K562 (cell line): ENCODE results near the gene GLDC. TPM values are rescaled to one million over a fixed set of nuclear protein-coding genes. Genes with fewer than 3 reads are reported as not detected.

Source experiments
- ATAC-seq: fragments of 200-7000 bp; cut with Tn5 transposase; 3 replicates; pipeline ENCODE4 v1.9.1; 2020; ENCODE audit warnings: moderate library complexity
- BruUV-seq: library from RNA; stranded (reverse); fragments of 400-500 nt; replicated peaks from 2 replicates; lab custom pipeline; 2021; lab: Mats Ljungman, UMichigan
- CTCF ChIA-PET: fragments of 300-600 bp; formaldehyde crosslinking; extraction: SDS; loops from one replicate; lab custom pipeline; 2021; ENCODE audit warnings: low intra/inter-chr PET ratio; lab: Yijun Ruan, JAX
- POLR2A ChIA-PET: fragments of 300-600, 350-650 bp; sonication (Branson Sonifier 250); formaldehyde crosslinking; extraction: SDS; loops from one replicate; lab custom pipeline; 2021; ENCODE audit warnings: antibody characterized with exemption, inconsistent platforms; lab: Yijun Ruan, JAX
- DNase-seq, 4 experiments: peaks; one replicate each; pipeline versions ENCODE4 v3.0.0 to v3.0.0-alpha.2; 2011 to 2018; ENCODE audit warnings: low spot score in 3 of 4, mixed read lengths in 3 of 4; ENCODE audit errors: extremely low read depth in 1 of 4
- FAIRE-seq: peaks from 2 replicates; lab custom pipeline; 2011; peaks lifted over from hg19 to GRCh38; lab: Jason Lieb, UNC
- H2AFZ ChIP-seq: 2 replicates; pipeline ENCODE4 v1.6.0; 2011; ENCODE audit warnings: low read depth, low read length, control low read depth, inconsistent platforms
- H3K27ac ChIP-seq: fragments of 200-600 bp; 3 replicates; pipeline ENCODE4 v1.8.0; 2011; ENCODE audit warnings: low read depth, mild to moderate bottlenecking, control low read depth, inconsistent platforms, low read length, moderate library complexity, mixed read lengths; ENCODE audit errors: extremely low read depth
- H3K27me3 ChIP-seq, 2 experiments: fragments of 300-600 bp in 1 of 2; 2 replicates in 1 of 2; 3 replicates in 1 of 2; pipeline versions ENCODE4 v1.6.0 to v1.8.0; 2011; ENCODE audit warnings: inconsistent platforms in 2 of 2, low read length in 2 of 2, mild to moderate bottlenecking in 1 of 2, mixed read lengths in 1 of 2, moderate library complexity in 1 of 2; ENCODE audit not compliant: control insufficient read depth in 2 of 2, insufficient read depth in 2 of 2
- H3K36me3 ChIP-seq: fragments of 300-600 bp; 3 replicates; pipeline ENCODE4 v1.8.0; 2011; ENCODE audit warnings: mild to moderate bottlenecking, low read length, inconsistent platforms; ENCODE audit not compliant: control insufficient read depth, insufficient read depth
- H3K4me1 ChIP-seq, 2 experiments: fragments of 200-600 bp in 1 of 2; replicated peaks in 1 of 2; 2 replicates in 1 of 2; 3 replicates in 1 of 2; pipeline versions ENCODE4 v1.5.1 to v1.8.0; 2011; ENCODE audit warnings: inconsistent platforms in 2 of 2, low read length in 2 of 2, mild to moderate bottlenecking in 1 of 2, mixed read lengths in 1 of 2, moderate library complexity in 1 of 2; ENCODE audit not compliant: control insufficient read depth in 2 of 2, insufficient read depth in 2 of 2
- H3K4me2 ChIP-seq: 2 replicates; pipeline ENCODE4 v1.6.1; 2011; ENCODE audit warnings: low read length, control low read depth, inconsistent platforms, mixed read lengths; ENCODE audit not compliant: insufficient read depth
- H3K4me3 ChIP-seq: fragments of 200-600 bp; sonication (generic), shearing (Covaris generic); 2 replicates; pipeline ENCODE4 v1.5.1; 2016; ENCODE audit warnings: control low read depth, inconsistent platforms
- H3K79me2 ChIP-seq: fragments of 200-600 bp; 3 replicates; pipeline ENCODE4 v1.8.0; 2011; ENCODE audit warnings: low read length, inconsistent platforms; ENCODE audit not compliant: control insufficient read depth, insufficient read depth
- H3K9ac ChIP-seq, 2 experiments: 2 replicates each; pipeline versions ENCODE4 v1.6.0 to v1.6.1; 2011; ENCODE audit warnings: low read depth in 2 of 2, low read length in 2 of 2, control low read depth in 1 of 2, inconsistent platforms in 1 of 2, mild to moderate bottlenecking in 1 of 2, mixed read lengths in 1 of 2; ENCODE audit not compliant: insufficient read depth in 1 of 2
- H3K9me1 ChIP-seq: one replicate; pipeline ENCODE4 v1.6.0; 2011; ENCODE audit warnings: inconsistent platforms, mild to moderate bottlenecking, low read length, moderate library complexity; ENCODE audit not compliant: control insufficient read depth, insufficient read depth
- H3K9me3 ChIP-seq: replicated peaks from 2 replicates; pipeline ENCODE4 v1.5.1; 2011; ENCODE audit warnings: low read depth, low read length, inconsistent platforms; ENCODE audit not compliant: control insufficient read depth, insufficient read depth
- H4K20me1 ChIP-seq: replicated peaks from 2 replicates; pipeline ENCODE4 v1.6.1; 2011; ENCODE audit warnings: low read length, inconsistent platforms, mixed read lengths; ENCODE audit not compliant: control insufficient read depth, insufficient read depth
- BDP1 ChIP-seq: IDR thresholded peaks from 3 replicates; pipeline ENCODE4 v1.6.1; 2011; ENCODE audit not compliant: insufficient read length, insufficient read depth
- BRD9 ChIP-seq: fragments of 450-650 bp; IDR thresholded peaks from 2 replicates; pipeline ENCODE4 v1.6.1; 2018; ENCODE audit warnings: low read depth; ENCODE audit not compliant: partially characterized antibody
- CHAMP1 ChIP-seq: fragments of 450-650 bp; IDR thresholded peaks from 2 replicates; pipeline ENCODE4 v1.6.1; 2016; ENCODE audit warnings: mild to moderate bottlenecking
- EWSR1 ChIP-seq: fragments of 450-650 bp; IDR thresholded peaks from 2 replicates; pipeline ENCODE4 v1.6.1; 2018; ENCODE audit warnings: borderline replicate concordance, mild to moderate bottlenecking, low read depth, moderate library complexity; ENCODE audit not compliant: partially characterized antibody
- FOXP4 ChIP-seq: sonication (generic); formaldehyde crosslinking; IDR thresholded peaks from 2 replicates; pipeline ENCODE4 v1.8.0; 2022; ENCODE audit warnings: mild to moderate bottlenecking, missing genetic modification reagents, borderline replicate concordance
- HBP1 ChIP-seq: fragments of 450-650 bp; formaldehyde crosslinking; IDR thresholded peaks from 2 replicates; pipeline ENCODE4 v1.4.0; 2022; ENCODE audit warnings: missing genetic modification characterization
- HMG20A ChIP-seq: fragments of 450-650 bp; formaldehyde crosslinking; conservative IDR thresholded peaks from 2 replicates; pipeline ENCODE4 v1.4.0; 2020; ENCODE audit warnings: mild to moderate bottlenecking, mixed read lengths
- MBD2 ChIP-seq: sonication (generic); IDR thresholded peaks from 2 replicates; pipeline ENCODE4 v1.6.1; 2016; ENCODE audit warnings: low read depth, borderline replicate concordance
- MYC ChIP-seq, 2 experiments: fragments of 250-450 bp in 1 of 2; sonication (Bioruptor Pico) in 1 of 2; IDR thresholded peaks; 2 replicates each; pipeline versions ENCODE4 v1.5.1 to v1.6.1; 2012 to 2021; ENCODE audit warnings: low read depth in 2 of 2, borderline replicate concordance in 1 of 2, improper control_type of control experiment in 1 of 2, low read length in 1 of 2, mild to moderate bottlenecking in 1 of 2, moderate library complexity in 1 of 2
- POLR3A ChIP-seq: IDR thresholded peaks from 2 replicates; pipeline ENCODE4 v1.6.1; 2011; ENCODE audit warnings: borderline replicate concordance, mild to moderate bottlenecking, moderate library complexity; ENCODE audit not compliant: insufficient read length, insufficient read depth; ENCODE audit errors: extremely low read depth
- RB1 ChIP-seq: fragments of 450-650 bp; IDR thresholded peaks from 2 replicates; pipeline ENCODE4 v1.6.1; 2017; ENCODE audit warnings: low read depth, mild to moderate bottlenecking
- SRSF1 ChIP-seq: fragments of 200-400 bp; formaldehyde crosslinking; IDR thresholded peaks from 2 replicates; pipeline ENCODE4 v1.6.1; 2017; ENCODE audit warnings: mild to moderate bottlenecking, low read depth, low read length, moderate library complexity
- TOE1 ChIP-seq, 2 experiments: fragments of 450-650 bp in 1 of 2; sonication (generic) in 1 of 2; formaldehyde crosslinking in 1 of 2; IDR thresholded peaks; 2 replicates each; pipeline versions ENCODE4 v1.7.1 to v1.8.0; 2016 to 2022; ENCODE audit warnings: borderline replicate concordance in 2 of 2, mild to moderate bottlenecking in 2 of 2, antibody characterized with exemption in 1 of 2, inconsistent platforms in 1 of 2, low read depth in 1 of 2, missing genetic modification reagents in 1 of 2, moderate library complexity in 1 of 2
- ZC3H11A ChIP-seq: IDR thresholded peaks from 2 replicates; pipeline ENCODE4 v1.6.1; 2012; ENCODE audit warnings: low read depth, low read length, improper control_type of control experiment
- ZEB2 ChIP-seq: fragments of 450-650 bp; IDR thresholded peaks from 2 replicates; pipeline ENCODE4 v1.6.1; 2016
- WGBS: fragments of 100-300 bp; shearing (Covaris generic); methylation state at CpG from one replicate; pipeline ENCODE4 v1.1.6; 2016; ENCODE audit warnings: low coverage, mixed read lengths; ENCODE audit not compliant: insufficient coverage; ENCODE audit errors: missing lambda C conversion rate; 5-methylcytosine and 5-hydroxymethylcytosine counted together
- in situ Hi-C: fragments of 300-500 bp; cut with MboI; formaldehyde crosslinking; loops from 4 replicates; pipeline ENCODE4 v1.15.0; 2018; ENCODE audit warnings: inconsistent platforms, mixed read lengths
- intact Hi-C: fragments of 100-400 bp; cut with micrococcal nuclease; formaldehyde crosslinking; loops from 2 replicates; pipeline ENCODE4 v1.14.2; 2022
- polyA plus RNA-seq, 8 experiments: library from polyadenylated mRNA; depleted of rRNA in 4 of 8; stranded (reverse) in 5 of 8; unstranded in 3 of 8; fragments of >200 nt; fragmentation: Nextera tagmentation in 2 of 8; fragmentation: Illumina TruSeq in 1 of 8; extraction: Ambion mirVana in 2 of 8; extraction: Trizol in 1 of 8; gene quantifications; 2 replicates each; pipeline versions ENCODE4 v1.2.1 to v1.2.3, GENCODE V29; 2011 to 2014; ENCODE audit warnings: inconsistent platforms in 1 of 8, missing spikeins in 1 of 8
- total RNA-seq, 7 experiments: library from RNA; depleted of rRNA in 6 of 7; stranded (reverse); fragments of >200 nt in 6 of 7; fragmentation: Illumina TruSeq in 2 of 7; extraction: Trizol in 2 of 7; gene quantifications; 2 replicates each; pipeline versions ENCODE4 v1.2.1 to v1.2.3, GENCODE V29; 2011 to 2021; ENCODE audit warnings: low replicate concordance in 1 of 7

The GLDC gene
- total and polyA plus RNA-seq, 9 of the 15 experiments (the other 6 are each of a cell fraction or from before 2014, with no cell fraction given): 0.03 to 0.27 (median 0.08) TPM; not detected in 6

GRCh38 chr9:6644346-6645104 lies 1.0 kb downstream of the GLDC start:
- H2AFZ ChIP-seq: no peak overlapping the region
- H3K4me3 ChIP-seq: no peak overlapping the region
- no peak for TF ChIP-seq CHAMP1
- no peak for TF ChIP-seq ZC3H11A
- TF ChIP-seq ZEB2: no peak
- no peak for TF ChIP-seq SRSF1
- TF ChIP-seq MBD2: no peak
- no peak for TF ChIP-seq FOXP4 (CRISPR knock-in tag)
- TF ChIP-seq BDP1: no peak
- TF ChIP-seq HMG20A (CRISPR knock-in tag): no peak
- no peak for TF ChIP-seq BRD9
- no peak for TF ChIP-seq POLR3A
- TF ChIP-seq MYC (IDR thresholded peaks at IDR 0.05; ENCODE audit: low read depth, low read length): no peak
- no peak for TF ChIP-seq MYC (CRISPR knock-in tag; IDR thresholded peaks at IDR 0.05; ENCODE audit: borderline replicate concordance, low read depth)
- no peak for TF ChIP-seq HBP1 (CRISPR knock-in tag)
- TF ChIP-seq TOE1 (IDR thresholded peaks at IDR 0.05; ENCODE audit: borderline replicate concordance): no peak
- TF ChIP-seq TOE1 (CRISPR knock-in tag; IDR thresholded peaks at IDR 0.05; ENCODE audit: borderline replicate concordance, low read depth): no peak
- no peak for TF ChIP-seq EWSR1
- no peak for TF ChIP-seq RB1

More at GRCh38 chr9:6644346-6645104, 1.0 kb downstream of the GLDC start:
- no peak for ATAC-seq
- POLR2A ChIA-PET: no interaction called here
- Histone ChIP-seq H4K20me1 (no peaks in the 10 kb centered on the region), H3K4me2 (no peak overlapping the region), H3K9me3 (no peaks in the 10 kb centered on the region), H3K4me1 (peaks cover 0 to 5% of the 10 kb centered on the region in 2 experiments; a peak in 1 of 5 replicates), H3K9ac (no peak overlapping the region), H3K79me2 (no peaks in the 10 kb centered on the region), H3K27ac (no peak overlapping the region), H3K36me3 (no peaks in the 10 kb centered on the region), H3K27me3 (peaks cover 13 to 34% of the 10 kb centered on the region in 2 experiments; a peak in 4 of 5 replicates), H3K9me1 (no peaks in the 10 kb centered on the region)
- BruUV-seq: no TSS peak
- 14% methylated on average over 23 of the region's 26 CpGs for WGBS
- CTCF ChIA-PET: no interaction called here
- no peak for FAIRE-seq
- DNase-seq: no peak
- in situ Hi-C loops (no loop called here), intact Hi-C loops (no loop called here)
